ENCODE results near the gene HTRA1.

The HTRA1 gene

GRCh38 chr10:122553341-122553740 is 92.0 kb downstream of the HTRA1 start:
- no peak for DNase-seq (ENCODE audit: low read depth, low spot score)

- DNase-seq (ENCODE audit: low read depth, low spot score): no peak
These were observed 93.0 kb downstream of the HTRA1 start for GRCh38 chr10:122554131-122555036.

GRCh38 chr10:122555442-122555841 is 94.1 kb downstream of the HTRA1 start:
- DNase-seq (ENCODE audit: low read depth, low spot score): no peak

- DNase-seq (ENCODE audit: low read depth, low spot score): no peak
These were observed 96.2 kb downstream of the HTRA1 start for GRCh38 chr10:122557516-122557915.

GRCh38 chr10:122558452-122558851 is 97.1 kb downstream of the HTRA1 start:
- no peak for DNase-seq (ENCODE audit: low read depth, low spot score)

- DNase-seq (ENCODE audit: low read depth, low spot score): no peak
These were observed 97.9 kb downstream of the HTRA1 start for GRCh38 chr10:122559228-122559627.

- no peak for DNase-seq (ENCODE audit: low read depth, low spot score)
These were observed 99.0 kb downstream of the HTRA1 start, which contains the start of gene DMBT1 for GRCh38 chr10:122560279-122560804. Gene DMBT1, plus strand, starts transcription at chr10:122560754. Its CDS starts 17 bp downstream, at chr10:122560771.

GRCh38 chr10:122561212-122561611 is 99.9 kb downstream of the HTRA1 start:
- no peak for DNase-seq (ENCODE audit: low read depth, low spot score)

GRCh38 chr10:122561792-122562191 is 100.4 kb downstream of the HTRA1 start:
- no peak for DNase-seq (ENCODE audit: low read depth, low spot score)
